Keratinocyte (primary cell): Measurements from ENCODE around the gene TRIM26. TPM values are rescaled to one million over a fixed set of nuclear protein-coding genes. Genes with fewer than 3 reads are reported as not detected.
"Not testable (repeated sequence)": the region's sequence is repeated elsewhere in the genome, so short reads cannot be mapped to it uniquely, and the experiment has no call there.

ENCODE experiments used
- DNase-seq: peaks from one replicate; pipeline ENCODE4 v3.0.0-alpha.2; 2011; ENCODE audit warnings: low read depth, missing footprints, low spot score
- FAIRE-seq: peaks from 2 replicates; lab custom pipeline; 2011; peaks lifted over from hg19 to GRCh38; lab: Jason Lieb, UNC
- H2AFZ ChIP-seq: 2 replicates; pipeline ENCODE4 v1.6.0; 2012; ENCODE audit warnings: low read length, control low read depth, inconsistent platforms; ENCODE audit not compliant: control insufficient read depth
- H3K27ac ChIP-seq: 2 replicates; pipeline ENCODE4 v1.5.1; 2011; ENCODE audit warnings: low read length; ENCODE audit not compliant: control insufficient read depth, insufficient read depth
- H3K27me3 ChIP-seq: 3 replicates; pipeline ENCODE4 v1.6.0; 2011; ENCODE audit warnings: low read length; ENCODE audit not compliant: control insufficient read depth, insufficient read depth; ENCODE audit errors: extremely low read depth
- H3K36me3 ChIP-seq, 2 experiments: 2 replicates in 1 of 2; 3 replicates in 1 of 2; pipeline ENCODE4 v1.5.1; 2011; ENCODE audit warnings: low read length in 2 of 2, mild to moderate bottlenecking in 1 of 2; ENCODE audit not compliant: control insufficient read depth in 2 of 2, insufficient read depth in 2 of 2; ENCODE audit errors: extremely low read depth in 1 of 2
- H3K4me1 ChIP-seq: 3 replicates; pipeline ENCODE4 v1.5.1; 2011; ENCODE audit warnings: low read length; ENCODE audit not compliant: control insufficient read depth, insufficient read depth; ENCODE audit errors: extremely low read depth
- H3K4me2 ChIP-seq: 3 replicates; pipeline ENCODE4 v1.6.0; 2011; ENCODE audit warnings: low read depth, low read length; ENCODE audit not compliant: control insufficient read depth, insufficient read depth; ENCODE audit errors: extremely low read depth
- H3K4me3 ChIP-seq, 3 experiments: fragments of 200-600 bp in 1 of 3; sonication (generic) in 1 of 3; 2 replicates in 2 of 3; 3 replicates in 1 of 3; pipeline ENCODE4 v1.5.1; 2011 to 2016; ENCODE audit warnings: low read length in 3 of 3, mild to moderate bottlenecking in 3 of 3, control low read depth in 2 of 3, inconsistent platforms in 1 of 3, low read depth in 1 of 3, mixed read lengths in 1 of 3, mixed run types in 1 of 3, moderate library complexity in 1 of 3; ENCODE audit not compliant: control insufficient read depth in 2 of 3, insufficient read depth in 2 of 3; ENCODE audit errors: extremely low read depth in 1 of 3
- H3K79me2 ChIP-seq: 2 replicates; pipeline ENCODE4 v1.6.0; 2012; ENCODE audit warnings: low read length; ENCODE audit not compliant: control insufficient read depth, insufficient read depth
- H3K9ac ChIP-seq: 3 replicates; pipeline ENCODE4 v1.6.0; 2011; ENCODE audit warnings: low read length; ENCODE audit not compliant: control insufficient read depth, insufficient read depth; ENCODE audit errors: extremely low read depth
- H3K9me1 ChIP-seq: 3 replicates; pipeline ENCODE4 v1.6.0; 2011; ENCODE audit warnings: low read length; ENCODE audit not compliant: control insufficient read depth, insufficient read depth; ENCODE audit errors: extremely low read depth
- H3K9me3 ChIP-seq: 2 replicates; pipeline ENCODE4 v1.5.1; 2012; ENCODE audit warnings: low read depth, low read length; ENCODE audit not compliant: control insufficient read depth
- H4K20me1 ChIP-seq: 3 replicates; pipeline ENCODE4 v1.6.0; 2011; ENCODE audit warnings: low read length; ENCODE audit not compliant: control insufficient read depth, insufficient read depth; ENCODE audit errors: extremely low read depth
- CTCF ChIP-seq, 3 experiments: IDR thresholded peaks in 1 of 3; conservative IDR thresholded peaks in 1 of 3; optimal IDR thresholded peaks in 1 of 3; 2 replicates in 2 of 3; 3 replicates in 1 of 3; pipeline versions ENCODE3 to v1.5.1; 2011; ENCODE audit warnings: low read length in 3 of 3, mild to moderate bottlenecking in 3 of 3, moderate library complexity in 2 of 3, control low read depth in 1 of 3, inconsistent platforms in 1 of 3; ENCODE audit not compliant: insufficient read depth in 2 of 3; ENCODE audit errors: extremely low read depth in 1 of 3
- EZH2 ChIP-seq: IDR thresholded peaks from one replicate; pipeline ENCODE4 v1.6.1; 2012; ENCODE audit warnings: inconsistent platforms, mild to moderate bottlenecking, low read length, moderate library complexity
- dilution Hi-C: fragments of 300-500 bp; cut with MboI; formaldehyde crosslinking; loops from one replicate; pipeline ENCODE4 v1.7.0; 2020; ENCODE audit warnings: low sequenced_read_pairs; ENCODE audit not compliant: extremely low pct_ligation_motif_present
- polyA plus RNA-seq, 5 experiments: library from polyadenylated mRNA; depleted of rRNA in 3 of 5; stranded (reverse) in 3 of 5; stranded (forward) in 1 of 5; unstranded in 1 of 5; fragments of >200 nt; gene quantifications; 1 replicate in 1 of 5; 2 replicates in 3 of 5; 3 replicates in 1 of 5; pipeline versions ENCODE4 v1.2.1 to v1.2.3, GENCODE V29; 2011 to 2012; ENCODE audit warnings: missing spikeins in 2 of 5, low read depth in 1 of 5, low replicate concordance in 1 of 5

Gene TRIM26
- polyA plus RNA-seq, 1 donor (not counting 4 experiments of a cell fraction or from before 2014, with no cell fraction given): 34.7 TPM

GRCh38 chr6:30223339-30223738 lies 10.1 kb upstream of the TRIM26 start:
- H3K9ac ChIP-seq: no peak overlapping the region
- no peaks in the 10 kb centered on the region for H3K36me3 ChIP-seq
- dilution Hi-C loops: no loop called here
- no peaks in the 10 kb centered on the region for H3K9me1 ChIP-seq
- no peak for DNase-seq
- no peak overlapping the region for H3K4me2 ChIP-seq
- no peaks in the 10 kb centered on the region for H4K20me1 ChIP-seq
- no peak overlapping the region for H2AFZ ChIP-seq
- no peak overlapping the region for H3K27ac ChIP-seq
- TF ChIP-seq EZH2 (no peak), CTCF (optimal IDR thresholded peaks at IDR 0.05 in 1 of 3, IDR thresholded peaks at IDR 0.05 in 1 of 3, conservative IDR thresholded peaks at IDR 0.05 in 1 of 3; ENCODE audit: extremely low read depth in 1 of 3, insufficient read depth in 2 of 3, low read length in 3 of 3) (no peak)
- H3K27me3 ChIP-seq: peaks cover 3% of the 10 kb centered on the region
- H3K4me3 ChIP-seq: no peak overlapping the region
- no peaks in the 10 kb centered on the region for H3K4me1 ChIP-seq
- no peak for FAIRE-seq
- H3K9me3 ChIP-seq: peaks cover 9% of the 10 kb centered on the region
- no peaks in the 10 kb centered on the region for H3K79me2 ChIP-seq

GRCh38 chr6:30221956-30222355 lies 8.8 kb upstream of the TRIM26 start:
- dilution Hi-C loops, H3K4me3 ChIP-seq, H3K79me2 ChIP-seq, H3K9me3 ChIP-seq, H3K27me3 ChIP-seq, H3K9ac ChIP-seq, FAIRE-seq, H3K4me1 ChIP-seq, H3K36me3 ChIP-seq, H3K9me1 ChIP-seq, H2AFZ ChIP-seq, H3K4me2 ChIP-seq, H4K20me1 ChIP-seq, H3K27ac ChIP-seq, DNase-seq: not testable (repeated sequence)

GRCh38 chr6:30221395-30221794 lies 8.2 kb upstream of the TRIM26 start:
- H3K4me3 ChIP-seq, H3K36me3 ChIP-seq, H3K79me2 ChIP-seq, dilution Hi-C loops, H3K4me2 ChIP-seq, H2AFZ ChIP-seq, H3K9me3 ChIP-seq, H4K20me1 ChIP-seq, H3K27ac ChIP-seq, DNase-seq, H3K27me3 ChIP-seq, H3K9me1 ChIP-seq, H3K4me1 ChIP-seq, FAIRE-seq, H3K9ac ChIP-seq: not testable (repeated sequence)
